ENCODE data around the gene CYP2S1.
"Not testable (repeated sequence)": the region's sequence is repeated elsewhere in the genome, so short reads cannot be mapped to it uniquely, and the experiment has no call there.

CYP2S1 gene

DNA sequence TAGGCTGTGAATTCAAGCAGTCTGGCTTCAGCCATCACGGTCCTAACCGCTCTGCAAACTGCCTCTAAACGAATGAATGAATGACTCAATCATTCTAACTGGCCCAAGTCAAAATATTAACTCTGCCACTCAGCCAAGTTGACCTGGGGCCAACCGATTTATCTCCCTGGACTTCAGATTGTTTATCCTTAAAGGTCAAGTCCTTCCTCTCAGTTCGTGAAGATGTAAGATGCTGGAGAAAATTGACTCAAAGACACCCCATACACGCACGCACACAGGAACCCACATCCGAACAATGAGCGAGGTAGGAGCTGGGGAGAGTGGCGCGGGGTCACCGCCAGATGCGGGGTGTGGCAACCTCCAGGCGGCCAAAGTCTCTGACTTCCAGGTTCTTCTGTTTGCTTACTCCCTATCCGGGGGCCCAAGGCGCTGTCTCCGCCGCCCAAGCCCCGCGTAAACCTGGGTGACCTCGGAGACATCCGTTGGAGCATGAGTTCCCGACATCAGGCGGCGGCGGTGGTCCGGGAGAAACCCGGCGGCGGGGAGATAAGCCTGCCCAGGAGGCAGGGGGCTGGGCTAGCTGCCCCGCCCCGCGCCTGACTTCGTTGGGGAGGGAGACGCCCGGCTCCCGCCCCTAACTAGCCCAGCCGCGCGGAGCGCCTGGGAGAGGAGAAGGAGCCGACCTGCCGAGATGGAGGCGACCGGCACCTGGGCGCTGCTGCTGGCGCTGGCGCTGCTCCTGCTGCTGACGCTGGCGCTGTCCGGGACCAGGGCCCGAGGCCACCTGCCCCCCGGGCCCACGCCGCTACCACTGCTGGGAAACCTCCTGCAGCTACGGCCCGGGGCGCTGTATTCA, at the start of gene CYP2S1:
Gene CYP2S1, plus strand, starts transcription at position 646 of the 856 bp plus-strand sequence. Its CDS starts 46 bp downstream, at position 692.
- no peak for FAIRE-seq

- no peak for FAIRE-seq
Measured at GRCh38 chr19:41144403-41144802, 48.6 kb upstream of the CYP2S1 start.

GRCh38 chr19:41149831-41150230, 43.2 kb upstream of the CYP2S1 start:
- no peak for FAIRE-seq

DNA sequence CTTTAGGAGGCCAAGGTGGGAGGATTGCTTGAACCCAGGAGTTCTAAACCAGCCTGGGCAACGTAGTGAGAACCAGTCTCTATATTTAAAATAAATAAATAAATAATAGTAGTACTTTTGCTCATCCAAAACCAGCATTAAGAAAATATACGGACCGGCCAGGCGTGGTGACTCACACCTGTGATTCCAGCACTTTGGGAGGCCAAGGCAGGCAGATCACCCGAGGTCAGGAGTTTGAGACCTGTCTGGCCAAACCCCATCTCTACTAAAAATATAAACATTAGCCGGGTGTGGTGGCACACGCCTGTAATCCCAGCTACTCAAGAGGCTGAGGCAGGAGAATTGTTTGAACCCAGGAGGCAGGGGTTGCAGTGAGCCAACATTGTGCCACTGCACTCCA, 42.0 kb upstream of the CYP2S1 start:
- FAIRE-seq: not testable (repeated sequence)

DNA sequence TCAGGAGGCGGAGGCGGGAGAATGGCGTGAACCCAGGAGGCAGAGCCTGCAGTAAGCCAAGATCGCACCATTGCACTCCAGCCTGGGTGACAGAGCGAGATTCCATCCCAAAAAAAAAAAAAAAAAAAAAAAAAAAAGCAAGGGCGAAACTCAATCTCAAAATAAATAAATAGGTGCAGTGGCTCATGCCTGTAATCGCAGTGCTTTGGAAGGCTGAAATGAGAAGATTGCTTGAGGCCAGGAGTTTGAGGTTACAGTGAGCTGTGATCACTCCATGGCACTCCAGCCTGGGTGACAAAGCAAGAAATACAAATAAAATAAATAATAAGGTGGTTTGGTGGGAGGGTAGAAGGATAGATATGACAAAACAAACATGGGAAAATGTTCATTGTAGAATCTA, 39.0 kb upstream of the CYP2S1 start:
- FAIRE-seq: no peak

DNA sequence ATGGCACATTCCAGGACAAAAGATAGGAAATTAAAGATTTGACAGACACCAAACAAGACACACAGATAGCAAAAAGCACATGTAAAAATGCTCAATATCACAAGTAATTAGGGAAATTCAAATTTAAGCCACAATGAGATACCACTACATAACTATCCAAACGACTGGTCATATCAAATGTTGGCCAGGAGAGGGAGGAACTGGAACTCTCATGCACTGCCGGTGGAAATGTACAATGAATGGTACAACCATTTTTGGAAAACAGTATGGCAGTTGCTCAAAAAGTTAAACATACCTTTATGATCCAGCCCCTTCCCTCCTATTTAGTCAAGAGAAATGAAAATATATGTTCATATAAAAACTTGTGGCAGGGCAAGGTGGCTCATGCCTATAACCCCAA, 36.8 kb upstream of the CYP2S1 start:
- FAIRE-seq: no peak

DNA sequence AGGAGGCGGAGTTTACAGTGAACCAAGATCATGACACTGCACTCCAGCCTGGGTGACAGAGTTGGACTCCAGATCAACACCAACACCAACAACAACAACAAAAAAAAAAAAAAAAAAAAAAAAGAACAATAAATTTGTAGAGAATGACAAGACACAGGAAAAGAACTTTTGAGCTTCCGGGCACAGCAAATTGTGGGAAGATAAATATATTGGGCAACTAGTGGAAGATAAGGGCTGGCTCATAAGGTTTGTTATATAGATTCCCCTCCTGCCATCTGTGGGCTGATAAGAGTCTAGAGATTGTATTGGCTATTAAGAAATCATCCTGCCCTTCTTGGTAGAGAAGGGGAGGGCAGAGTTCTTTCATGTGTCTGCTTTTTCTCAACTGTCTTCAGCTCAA, 33.1 kb upstream of the CYP2S1 start:
- FAIRE-seq: no peak

DNA sequence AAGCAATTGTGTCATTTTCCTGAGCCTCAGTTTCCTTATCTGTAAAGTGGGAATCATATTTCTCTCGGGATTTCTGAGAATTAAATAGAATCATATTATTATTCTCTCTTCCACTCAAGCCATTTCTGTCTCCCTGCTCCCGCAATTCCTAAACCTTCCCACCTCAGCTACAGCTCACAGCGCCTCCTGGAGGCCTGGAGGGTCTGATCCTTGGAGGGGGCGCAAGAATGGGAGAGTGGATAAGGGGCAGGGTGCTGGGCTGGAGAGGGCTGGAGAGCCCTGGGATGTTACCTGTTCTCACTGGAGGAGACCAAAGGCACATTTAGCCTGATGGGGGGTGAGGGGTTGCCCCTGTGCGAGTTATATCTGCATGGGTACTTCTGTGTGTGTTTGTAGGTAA, 31.1 kb upstream of the CYP2S1 start:
- no peak for FAIRE-seq

DNA sequence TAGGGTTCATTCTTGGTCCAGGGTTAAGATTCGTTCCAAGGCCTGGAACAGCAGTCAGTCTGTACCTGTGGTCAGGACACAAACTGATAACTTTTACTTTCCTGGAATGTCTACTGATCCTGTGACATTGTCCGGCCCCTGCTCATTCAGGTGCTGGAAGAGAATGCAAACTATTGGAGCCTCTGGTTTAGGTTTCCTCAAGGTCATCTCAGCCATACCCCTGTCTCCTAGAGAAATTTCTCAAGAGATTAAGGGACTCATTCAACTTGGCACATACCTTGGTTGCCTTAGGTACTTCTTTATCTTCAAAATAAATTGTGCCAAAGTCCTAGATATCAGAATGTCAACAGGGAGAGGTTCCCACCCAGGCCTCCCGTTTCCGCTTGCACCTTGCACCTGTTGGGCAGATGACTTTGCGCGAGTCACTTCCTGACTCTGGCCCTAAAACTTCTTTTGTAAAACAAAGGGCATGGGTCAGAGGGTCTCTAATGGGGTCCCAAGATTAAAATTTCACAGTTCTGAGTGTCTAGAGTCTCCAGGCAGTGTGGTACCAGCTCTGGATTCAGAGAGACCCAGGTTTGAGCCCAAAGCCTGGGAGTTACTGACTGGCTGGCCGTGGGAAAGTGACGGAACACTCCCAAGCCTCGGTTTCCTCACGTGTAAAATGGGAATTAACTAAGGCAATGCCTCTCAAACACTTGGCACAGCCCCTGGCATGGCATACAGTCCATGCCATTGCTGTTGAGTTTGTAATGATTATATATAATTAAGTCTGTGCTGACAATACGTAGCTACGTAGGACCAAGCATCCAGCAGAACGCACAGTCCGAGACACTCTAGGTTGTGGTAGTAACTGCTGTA, 25.8 kb upstream of the CYP2S1 start:
- no peak for FAIRE-seq

- no peak for FAIRE-seq
Measured at GRCh38 chr19:41172297-41173164, 20.5 kb upstream of the CYP2S1 start.

GRCh38 chr19:41174297-41174928, 18.6 kb upstream of the CYP2S1 start:
- no peak for FAIRE-seq

GRCh38 chr19:41175801-41176777, 16.9 kb upstream of the CYP2S1 start:
- no peak for FAIRE-seq

DNA sequence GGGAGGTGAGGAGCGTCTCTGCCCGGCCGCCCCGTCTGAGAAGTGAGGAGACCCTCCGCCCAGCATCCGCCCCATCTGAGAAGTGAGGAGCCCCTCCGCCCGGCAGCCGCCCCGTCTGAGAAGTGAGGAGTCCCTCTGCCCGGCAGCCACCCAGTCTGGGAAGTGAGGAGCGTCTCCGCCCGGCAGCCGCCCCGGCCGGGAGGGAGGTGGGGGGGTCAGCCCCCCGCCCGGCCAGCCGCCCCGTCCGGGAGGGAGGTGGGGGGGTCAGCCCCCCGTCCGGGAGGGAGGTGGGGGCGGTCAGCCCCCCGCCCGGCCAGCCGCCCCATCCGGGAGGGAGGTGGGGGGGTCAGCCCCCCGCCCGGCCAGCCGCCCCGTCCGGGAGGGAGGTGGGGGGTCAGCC, 12.8 kb upstream of the CYP2S1 start:
- FAIRE-seq: not testable (repeated sequence)

DNA sequence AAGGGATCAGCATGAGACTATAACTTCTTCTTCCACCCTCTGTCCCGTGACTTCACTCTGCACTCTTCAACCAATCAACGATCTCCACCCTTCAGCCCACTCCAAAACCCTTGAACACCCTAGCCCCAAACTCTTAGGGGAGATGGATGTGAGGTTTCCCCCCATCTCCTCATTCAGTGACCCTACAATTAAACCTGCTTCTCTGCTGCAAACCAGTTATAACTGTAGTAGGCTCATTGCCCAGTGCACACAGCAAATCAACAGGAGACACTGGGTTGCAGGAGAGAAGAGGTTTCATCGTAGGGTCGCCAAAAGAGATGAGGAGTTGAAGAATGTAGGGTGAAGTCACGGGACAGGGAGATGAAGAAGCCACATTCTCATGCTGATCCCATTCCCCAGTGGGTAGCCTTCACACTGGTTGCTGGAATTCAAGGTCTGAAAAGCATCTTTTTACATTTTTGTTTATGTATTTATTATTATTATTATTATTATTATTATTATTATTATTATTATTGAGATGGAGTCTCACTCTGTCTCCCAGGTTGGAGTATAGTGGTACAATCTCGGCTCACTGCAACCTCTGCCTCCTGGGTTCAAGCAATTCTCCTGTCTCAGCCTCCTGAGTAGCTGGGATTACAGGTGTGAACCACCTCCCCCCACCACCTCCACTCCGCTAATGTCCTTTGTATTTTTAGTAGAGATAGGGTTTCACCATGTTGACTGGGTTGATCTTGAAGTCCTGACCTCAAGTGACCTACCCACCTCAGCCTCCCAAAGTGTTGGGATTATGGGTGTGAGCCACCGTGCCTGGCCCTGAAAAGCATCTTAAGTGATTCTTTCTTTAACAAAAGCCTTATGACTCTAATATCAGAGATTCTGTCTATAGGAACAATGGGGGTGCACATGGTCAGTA, 5.8 kb upstream of the CYP2S1 start:
- no peak for FAIRE-seq

DNA sequence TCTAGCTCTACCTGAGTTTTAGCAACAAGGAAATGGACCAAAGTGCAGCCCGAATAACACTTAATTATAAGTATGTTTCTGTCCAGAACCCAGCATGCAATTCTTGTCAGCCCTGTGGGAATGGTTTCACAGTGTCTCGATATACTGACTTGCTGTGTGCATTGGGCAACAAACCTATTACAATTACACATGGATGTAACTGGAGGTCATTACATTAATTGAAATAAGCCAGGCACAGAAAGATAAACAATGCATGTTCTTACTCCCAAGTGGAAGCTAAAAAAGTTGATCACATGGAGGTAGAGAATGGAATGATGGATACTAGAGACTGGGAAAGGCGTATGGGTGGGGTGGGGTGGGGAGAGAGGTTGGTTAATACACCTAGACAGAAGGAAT, 5.1 kb upstream of the CYP2S1 start:
- FAIRE-seq: no peak

DNA sequence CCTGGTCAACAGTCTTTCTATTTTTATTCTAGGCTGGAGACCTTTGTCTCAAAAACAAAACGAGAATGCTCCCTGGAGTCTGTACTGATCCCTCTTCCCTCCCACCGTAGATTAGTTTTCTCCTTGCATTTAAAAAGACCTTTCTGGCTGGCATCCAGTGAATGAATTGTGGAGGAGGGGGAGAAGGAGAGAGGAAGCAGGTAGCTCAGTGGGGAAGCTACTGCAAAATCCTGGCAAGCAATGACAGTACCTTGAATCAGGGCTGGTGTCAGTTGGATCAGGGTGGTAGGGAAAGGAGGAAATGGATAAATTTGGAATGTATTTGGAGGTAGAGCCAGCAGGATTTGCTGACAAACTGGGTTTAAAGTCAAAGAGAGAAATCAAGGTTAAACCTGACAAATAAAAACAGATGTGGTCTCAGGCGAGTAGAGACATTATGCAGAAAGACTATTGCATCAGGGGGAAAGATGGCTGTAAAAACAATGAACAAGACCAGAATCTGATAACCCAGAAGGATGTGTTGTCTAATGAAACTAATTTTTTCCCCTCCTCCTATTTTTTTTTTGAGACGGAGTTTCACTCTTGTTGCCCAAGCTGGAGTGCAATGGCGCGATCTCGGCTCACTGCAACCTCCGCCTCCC, 3.5 kb upstream of the CYP2S1 start:
- FAIRE-seq: no peak

DNA sequence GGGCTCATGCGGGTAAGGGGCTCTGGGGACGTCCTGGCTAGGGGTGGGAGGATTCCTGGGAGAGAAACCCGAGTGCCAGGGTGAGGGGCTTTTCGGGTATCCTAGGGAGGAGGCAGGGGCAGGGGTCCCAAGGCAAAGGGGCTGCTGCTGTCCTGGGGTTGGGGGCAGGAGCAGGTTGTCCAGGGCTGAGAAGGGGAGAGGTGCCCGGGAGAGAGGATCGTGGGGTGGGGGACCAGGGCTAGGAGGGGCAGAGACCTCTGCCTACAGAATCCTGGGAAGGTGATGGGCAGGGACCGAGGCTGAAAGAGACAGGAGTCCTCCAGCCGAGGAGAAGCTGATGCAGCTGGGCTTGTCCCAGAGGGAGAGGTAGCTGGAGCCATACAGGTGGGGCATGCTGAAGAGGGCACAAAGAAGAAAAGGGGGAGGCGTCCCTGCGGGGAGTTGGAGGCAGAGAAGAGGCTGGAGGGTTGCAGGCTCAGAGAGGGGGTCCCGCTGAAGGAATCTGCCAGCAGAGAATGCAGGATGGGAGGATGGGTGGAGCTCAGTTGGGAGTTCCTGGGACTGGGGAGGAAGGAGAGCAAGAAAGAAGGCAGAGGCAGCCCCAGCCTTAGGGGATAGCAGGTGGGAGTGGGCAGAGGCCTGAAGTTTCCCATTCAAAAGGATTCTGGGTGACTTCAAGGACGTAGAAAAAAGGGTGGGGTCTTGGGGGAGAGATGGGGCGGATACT, 574 bp downstream of the CYP2S1 start:
- no peak for FAIRE-seq

DNA sequence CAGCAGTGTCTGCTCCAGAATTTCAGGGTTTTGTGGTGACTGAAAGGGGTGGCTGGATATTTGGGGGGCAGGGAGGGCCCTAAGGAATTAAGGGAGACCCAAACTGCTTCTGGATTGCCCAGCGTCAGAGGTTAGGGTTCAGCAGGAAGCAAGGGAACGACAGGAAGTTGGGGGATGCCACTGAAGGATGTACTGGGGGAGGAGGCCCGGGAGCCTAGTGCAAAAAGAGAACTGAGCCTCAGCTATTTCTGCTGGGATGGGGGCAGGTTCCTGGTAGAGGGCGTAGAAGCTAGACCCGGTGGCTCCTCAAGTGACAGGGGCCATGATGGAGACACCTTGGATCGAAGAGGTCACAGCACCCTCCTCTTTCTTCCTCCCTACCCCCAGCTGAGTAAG, 1.1 kb downstream of the CYP2S1 start:
- FAIRE-seq: no peak

Data from islet of Langerhans (tissue), 1 donor.